Thyroid gland (tissue), 4 donors: ENCODE data around the gene KRT13. TPM values are rescaled to one million over a fixed set of nuclear protein-coding genes. Genes with fewer than 3 reads are reported as not detected.

Source experiments
- DNase-seq, 2 donors: peaks; one replicate each; pipeline ENCODE4 v3.0.0-alpha.2; 2019
- H3K27ac ChIP-seq, 3 donors: fragments of 200-600 bp; sonication (generic); 1 replicate in 2 of 3; 2 replicates in 1 of 3; pipeline ENCODE4 v1.5.1; 2016 to 2019; ENCODE audit warnings: mild to moderate bottlenecking in 1 of 3, moderate library complexity in 1 of 3
- H3K27me3 ChIP-seq: fragments of 200-600 bp; sonication (generic); one replicate; pipeline ENCODE4 v1.5.1; 2019
- H3K36me3 ChIP-seq, 2 donors: fragments of 200-600 bp; sonication (generic); one replicate each; pipeline ENCODE4 v1.5.1; 2016 to 2019
- H3K4me1 ChIP-seq, 2 donors: fragments of 200-600 bp; sonication (generic); one replicate each; pipeline ENCODE4 v1.5.1; 2017 to 2019
- H3K4me3 ChIP-seq, 3 donors: fragments of 200-600 bp; sonication (generic); replicated peaks in 1 of 3; 1 replicate in 2 of 3; 2 replicates in 1 of 3; pipeline ENCODE4 v1.5.1; 2016; ENCODE audit warnings: mild to moderate bottlenecking in 1 of 3
- H3K9me3 ChIP-seq: fragments of 200-600 bp; sonication (generic); one replicate; pipeline ENCODE4 v1.5.1; 2017
- CTCF ChIP-seq, 6 experiments: fragments of 200-600 bp in 3 of 6; fragments of 450-650 bp in 3 of 6; sonication (generic) in 3 of 6; IDR thresholded peaks; one replicate each; pipeline ENCODE4 v1.5.1; 2016 to 2019; ENCODE audit warnings: antibody characterized with exemption in 6 of 6, mild to moderate bottlenecking in 2 of 6, inconsistent platforms in 1 of 6, moderate library complexity in 1 of 6
- POLR2A ChIP-seq, 2 donors: fragments of 450-650 bp; IDR thresholded peaks; one replicate each; pipeline ENCODE4 v1.6.1; 2017; ENCODE audit warnings: antibody characterized with exemption in 2 of 2, mild to moderate bottlenecking in 2 of 2, moderate library complexity in 1 of 2
- WGBS, 2 donors: methylation state at CpG; one replicate each; pipeline ENCODE4 v1.1.5; 2017; 5-methylcytosine and 5-hydroxymethylcytosine counted together
- intact Hi-C: fragments of 100-400 bp; cut with DNase I; formaldehyde crosslinking; loops from one replicate; pipeline ENCODE4 v1.15.1; 2023
- total RNA-seq, 4 donors: library from RNA; depleted of rRNA; stranded (reverse); fragments of >200 nt; gene quantifications; one replicate each; pipeline ENCODE4 v1.2.3, GENCODE V29; 2016

Gene KRT13
- total RNA-seq, 4 donors from 2014 or later, result 0.83 TPM; not detected in 3

GRCh38 chr17:41464173-41464572, 41.2 kb downstream of the KRT13 start:
- intact Hi-C loops, result no loop called here
- DNase-seq, result no peak
- Histone ChIP-seq H3K4me3 (no peak overlapping the region), H3K4me1 (peaks cover 0 to 5% of the 10 kb centered on the region in 2 donors), H3K27me3 (no peaks in the 10 kb centered on the region), H3K9me3 (no peaks in the 10 kb centered on the region), H3K27ac (no peak overlapping the region), H3K36me3 (no peaks in the 10 kb centered on the region)
- WGBS, 2 donors, result 86 to 89% methylated on average over 11 of the region's 11 CpGs
- TF ChIP-seq CTCF (IDR thresholded peaks at IDR 0.05) (no peak), POLR2A (IDR thresholded peaks at IDR 0.05) (no peak)

GRCh38 chr17:41463746-41464145, 41.7 kb downstream of the KRT13 start:
- Histone ChIP-seq H3K4me1 (peaks cover 0 to 5% of the 10 kb centered on the region in 2 donors), H3K27ac (no peak overlapping the region), H3K9me3 (no peaks in the 10 kb centered on the region), H3K4me3 (no peak overlapping the region), H3K27me3 (no peaks in the 10 kb centered on the region), H3K36me3 (no peaks in the 10 kb centered on the region)
- intact Hi-C loops, result no loop called here
- TF ChIP-seq CTCF (IDR thresholded peaks at IDR 0.05) (no peak), POLR2A (IDR thresholded peaks at IDR 0.05) (no peak)
- DNase-seq, result no peak
- WGBS, 2 donors, result 89 to 93% methylated on average over 2 to 8 of the region's 8 CpGs

- 85 to 86% methylated on average over 15 of the region's 15 CpGs for WGBS, 2 donors
- no peaks in the 10 kb centered on the region for H3K9me3 ChIP-seq
- H3K27ac ChIP-seq, result no peak overlapping the region
- no peaks in the 10 kb centered on the region for H3K36me3 ChIP-seq
- TF ChIP-seq CTCF (IDR thresholded peaks at IDR 0.05), result no peak
- no peak for TF ChIP-seq POLR2A (IDR thresholded peaks at IDR 0.05)
- H3K4me3 ChIP-seq, result no peak overlapping the region
- no peak for DNase-seq
- H3K27me3 ChIP-seq, result no peaks in the 10 kb centered on the region
- intact Hi-C loops, result no loop called here
- H3K4me1 ChIP-seq, result peaks cover 0 to 5% of the 10 kb centered on the region in 2 donors
Observed at GRCh38 chr17:41462705-41463104, 42.7 kb downstream of the KRT13 start.

GRCh38 chr17:41457676-41458075, 47.7 kb downstream of the KRT13 start:
- intact Hi-C loops, result no loop called here
- WGBS, 2 donors, result 70 to 82% methylated on average over 4 of the region's 4 CpGs
- DNase-seq, result no peak

GRCh38 chr17:41456204-41456603, 49.2 kb downstream of the KRT13 start:
- Histone ChIP-seq H3K4me1 (no peaks in the 10 kb centered on the region), H3K36me3 (no peaks in the 10 kb centered on the region), H3K9me3 (no peaks in the 10 kb centered on the region), H3K27ac (no peak overlapping the region), H3K4me3 (no peak overlapping the region), H3K27me3 (no peaks in the 10 kb centered on the region)
- DNase-seq, result no peak
- intact Hi-C loops, result no loop called here
- no peak for TF ChIP-seq CTCF (IDR thresholded peaks at IDR 0.05)
- no peak for TF ChIP-seq POLR2A (IDR thresholded peaks at IDR 0.05)
- 80 to 89% methylated on average over 3 of the region's 3 CpGs for WGBS, 2 donors

More at GRCh38 chr17:41457676-41458075, 47.7 kb downstream of the KRT13 start:
- Histone ChIP-seq H3K36me3 (no peaks in the 10 kb centered on the region), H3K27ac (no peak overlapping the region), H3K4me1 (no peaks in the 10 kb centered on the region), H3K27me3 (no peaks in the 10 kb centered on the region), H3K9me3 (no peaks in the 10 kb centered on the region), H3K4me3 (no peak overlapping the region)
- TF ChIP-seq POLR2A (IDR thresholded peaks at IDR 0.05) (no peak), CTCF (IDR thresholded peaks at IDR 0.05) (no peak)
